SK-N-SH (cell line): ENCODE measurements around the gene PIEZO2. TPM values are rescaled to one million over a fixed set of nuclear protein-coding genes. Genes with fewer than 3 reads are reported as not detected.

ENCODE experiments used
- CTCF ChIA-PET: fragments of 300-600, 350-600 bp; formaldehyde crosslinking; extraction: SDS; loops from one replicate; lab custom pipeline; 2021; lab: Yijun Ruan, JAX
- POLR2A ChIA-PET: fragments of 350-600 bp; sonication (Branson Sonifier 250); formaldehyde crosslinking; extraction: SDS; loops from one replicate; lab custom pipeline; 2020; ENCODE audit warnings: antibody characterized with exemption, inconsistent platforms; lab: Yijun Ruan, JAX
- DNase-seq: peaks from one replicate; pipeline ENCODE4 v3.0.0; 2012
- H2AFZ ChIP-seq: fragments of 200-600 bp; sonication (generic); 2 replicates; pipeline ENCODE4 v1.8.1; 2016; ENCODE audit warnings: antibody characterized with exemption, mild to moderate bottlenecking, low read depth
- H3F3A ChIP-seq: fragments of 200-600 bp; sonication (generic); replicated peaks from 2 replicates; pipeline ENCODE3; 2016; ENCODE audit warnings: antibody characterized with exemption, mild to moderate bottlenecking; ENCODE audit not compliant: insufficient read depth
- H3K27ac ChIP-seq, 2 experiments: fragments of 200-500 bp in 1 of 2; fragments of 200-600 bp in 1 of 2; sonication (Bioruptor generic) in 1 of 2; sonication (generic), shearing (Covaris generic) in 1 of 2; 2 replicates each; pipeline versions ENCODE4 v1.5.1 to v1.6.1; 2014 to 2016; ENCODE audit warnings: low read depth in 2 of 2, inconsistent platforms in 1 of 2, low read length in 1 of 2, mild to moderate bottlenecking in 1 of 2, mixed read lengths in 1 of 2
- H3K27me3 ChIP-seq: fragments of 200-600 bp; sonication (generic), shearing (Covaris generic); 2 replicates; pipeline ENCODE4 v1.6.1; 2016; ENCODE audit warnings: mixed run types; ENCODE audit not compliant: insufficient read depth
- H3K36me3 ChIP-seq, 2 experiments: fragments of 200-500 bp in 1 of 2; fragments of 200-600 bp in 1 of 2; sonication (Bioruptor generic) in 1 of 2; sonication (generic) in 1 of 2; replicated peaks in 1 of 2; 2 replicates each; pipeline versions ENCODE3 to v1.5.1; 2014 to 2016; ENCODE audit warnings: low read length in 1 of 2, mild to moderate bottlenecking in 1 of 2; ENCODE audit not compliant: insufficient read depth in 2 of 2, control insufficient read depth in 1 of 2
- H3K4me1 ChIP-seq, 2 experiments: fragments of 200-500 bp in 1 of 2; fragments of 200-600 bp in 1 of 2; sonication (Bioruptor generic) in 1 of 2; sonication (generic), shearing (Covaris generic) in 1 of 2; 2 replicates each; pipeline versions ENCODE4 v1.5.1 to v1.6.1; 2014 to 2016; ENCODE audit warnings: low read depth in 1 of 2, low read length in 1 of 2, mixed run types in 1 of 2; ENCODE audit not compliant: insufficient read depth in 2 of 2, control insufficient read depth in 1 of 2
- H3K4me2 ChIP-seq: fragments of 200-600 bp; sonication (generic), shearing (Covaris generic); 2 replicates; pipeline ENCODE4 v1.6.1; 2017; ENCODE audit warnings: mixed run types
- H3K4me3 ChIP-seq, 2 experiments: fragments of 200-500 bp in 1 of 2; fragments of 200-600 bp in 1 of 2; sonication (Bioruptor generic) in 1 of 2; sonication (generic), shearing (Covaris generic) in 1 of 2; 2 replicates each; pipeline versions ENCODE4 v1.5.1 to v1.8.1; 2014 to 2016; ENCODE audit warnings: low read depth in 2 of 2, inconsistent platforms in 1 of 2, low read length in 1 of 2, mild to moderate bottlenecking in 1 of 2, mixed read lengths in 1 of 2, moderate library complexity in 1 of 2
- H3K79me2 ChIP-seq: fragments of 200-600 bp; sonication (generic); 2 replicates; pipeline ENCODE4 v1.8.1; 2017; ENCODE audit warnings: mild to moderate bottlenecking; ENCODE audit not compliant: insufficient read depth
- H3K9ac ChIP-seq: fragments of 200-600 bp; sonication (generic); 2 replicates; pipeline ENCODE4 v1.6.1; 2017; ENCODE audit warnings: mixed run types
- H3K9me2 ChIP-seq: fragments of 200-600 bp; sonication (generic); 2 replicates; pipeline ENCODE4 v1.6.1; 2017; ENCODE audit warnings: mixed run types
- H3K9me3 ChIP-seq: fragments of 200-600 bp; sonication (generic); 2 replicates; pipeline ENCODE4 v1.6.1; 2017; ENCODE audit warnings: mixed run types, mild to moderate bottlenecking, moderate library complexity
- H4K20me1 ChIP-seq: fragments of 200-600 bp; sonication (generic); 2 replicates; pipeline ENCODE4 v1.6.1; 2017; ENCODE audit warnings: mild to moderate bottlenecking, mixed run types; ENCODE audit not compliant: insufficient read depth
- CTCF ChIP-seq: fragments of 200-600 bp; sonication (generic); IDR thresholded peaks from 2 replicates; pipeline ENCODE4 v1.6.1; 2017; ENCODE audit warnings: antibody characterized with exemption, mild to moderate bottlenecking, moderate library complexity
- ELF1 ChIP-seq: IDR thresholded peaks from 2 replicates; pipeline ENCODE4 v1.4.0; 2012
- EP300 ChIP-seq, 2 experiments: IDR thresholded peaks; 2 replicates each; pipeline versions ENCODE4 v1.4.0 to v1.6.1; 2012; ENCODE audit warnings: borderline replicate concordance in 1 of 2, low read depth in 1 of 2, low read length in 1 of 2
- FOSL2 ChIP-seq: IDR thresholded peaks from 2 replicates; pipeline ENCODE4 v1.4.0; 2012; ENCODE audit warnings: low read depth, mild to moderate bottlenecking, moderate library complexity, borderline replicate concordance
- GATA2 ChIP-seq: sonication (generic); formaldehyde crosslinking; IDR thresholded peaks from 2 replicates; pipeline ENCODE4 v1.5.0; 2020; ENCODE audit warnings: mild to moderate bottlenecking, missing genetic modification reagents
- MAX ChIP-seq: IDR thresholded peaks from 2 replicates; pipeline ENCODE4 v1.4.0; 2012; ENCODE audit warnings: low read depth
- MXI1 ChIP-seq: IDR thresholded peaks from 2 replicates; pipeline ENCODE4 v1.6.1; 2012; ENCODE audit warnings: mild to moderate bottlenecking, low read depth, low read length, improper control_type of control experiment
- PBX3 ChIP-seq: IDR thresholded peaks from 2 replicates; pipeline ENCODE4; 2012
- POLR2AphosphoS5 ChIP-seq: IDR thresholded peaks from 2 replicates; pipeline ENCODE4 v1.6.1; 2012; ENCODE audit warnings: low read depth, low read length
- RAD21 ChIP-seq: IDR thresholded peaks from 2 replicates; pipeline ENCODE4 v1.6.1; 2012; ENCODE audit warnings: mild to moderate bottlenecking, low read length
- RCOR1 ChIP-seq: fragments of 150-350 bp; IDR thresholded peaks from 2 replicates; pipeline ENCODE4 v1.6.1; 2017; ENCODE audit warnings: antibody characterized with exemption, low read length
- RXRA ChIP-seq: IDR thresholded peaks from 2 replicates; pipeline ENCODE4 v1.4.0; 2012; ENCODE audit warnings: low read depth, mild to moderate bottlenecking, borderline replicate concordance
- SIN3A ChIP-seq: IDR thresholded peaks from 2 replicates; pipeline ENCODE4 v1.6.1; 2012; ENCODE audit warnings: low read depth, mild to moderate bottlenecking, low read length, moderate library complexity, borderline replicate concordance
- SMC3 ChIP-seq: IDR thresholded peaks from 2 replicates; pipeline ENCODE4 v1.6.1; 2012; ENCODE audit warnings: low read depth, low read length, improper control_type of control experiment
- TEAD4 ChIP-seq: IDR thresholded peaks from 2 replicates; pipeline ENCODE4 v1.4.0; 2012; ENCODE audit warnings: mild to moderate bottlenecking, borderline replicate concordance; ENCODE audit not compliant: insufficient read depth
- USF2 ChIP-seq: fragments of 150-350 bp; IDR thresholded peaks from 2 replicates; pipeline ENCODE4 v1.6.1; 2017; ENCODE audit warnings: antibody characterized with exemption, low read length, low read depth, borderline replicate concordance
- YY1 ChIP-seq: IDR thresholded peaks from 2 replicates; pipeline ENCODE4 v1.4.0; 2012; ENCODE audit warnings: low read depth, mild to moderate bottlenecking
- ZBTB33 ChIP-seq: IDR thresholded peaks from 2 replicates; pipeline ENCODE4 v1.4.0; 2012; ENCODE audit warnings: low read depth, borderline replicate concordance
- WGBS: methylation state at CpG from one replicate; pipeline ENCODE4 v1.1.6; 2017; ENCODE audit warnings: low lambda C conversion rate; 5-methylcytosine and 5-hydroxymethylcytosine counted together
- polyA plus RNA-seq, 3 experiments: library from polyadenylated mRNA; depleted of rRNA; stranded (reverse); fragments of >200 nt; gene quantifications; 2 replicates each; pipeline ENCODE4 v1.2.3, GENCODE V29; 2012

Gene PIEZO2
- polyA plus RNA-seq, 1 of the 3 experiments (the other 2 are of a cell fraction), result not detected

- Histone ChIP-seq H3K79me2 (no peaks in the 10 kb centered on the region), H3K9me2 (no peaks in the 10 kb centered on the region), H3K36me3 (no peaks in the 10 kb centered on the region), H3K4me3 (no peak overlapping the region), H3K27ac (no peak overlapping the region), H2AFZ (no peak overlapping the region), H3K9ac (no peak overlapping the region), H3K9me3 (no peaks in the 10 kb centered on the region), H3K4me2 (no peak overlapping the region), H4K20me1 (no peaks in the 10 kb centered on the region), H3K4me1 (no peaks in the 10 kb centered on the region), H3K27me3 (peaks cover 14% of the 10 kb centered on the region), H3F3A (no peaks in the 10 kb centered on the region)
- TF ChIP-seq RAD21 (no peak), PBX3 (no peak), TEAD4 (no peak), SMC3 (no peak), FOSL2 (no peak)
- no peak for DNase-seq
- WGBS, result 19% methylated on average over 5 of the region's 5 CpGs
- POLR2A ChIA-PET, result no interaction called here
- CTCF ChIA-PET, result interaction anchor here (1.4 kb wide), 1 partner anchor 20 kb away, joined by 3 read pairs; no protein-coding TSS in a partner anchor
Measured at GRCh38 chr18:10768221-10768620, 381.1 kb downstream of the PIEZO2 start.

- CTCF ChIA-PET, result interaction anchor here (1.4 kb wide), 1 partner anchor 20 kb away, joined by 3 read pairs; no protein-coding TSS in a partner anchor
- peaks cover 18% of the 10 kb centered on the region for H3K27me3 ChIP-seq
- no peak overlapping the region for H2AFZ ChIP-seq
- no peak for TF ChIP-seq ZBTB33
- TF ChIP-seq EP300 (IDR thresholded peaks at IDR 0.05; ENCODE audit: borderline replicate concordance in 1 of 2, low read depth in 1 of 2, low read length in 1 of 2), result no peak
- no peak for TF ChIP-seq YY1
- TF ChIP-seq POLR2AphosphoS5, result no peak
- TF ChIP-seq USF2, result no peak
- TF ChIP-seq MAX, result no peak
- no peak for TF ChIP-seq GATA2 (CRISPR knock-in tag)
- TF ChIP-seq RXRA, result no peak
- no peak for TF ChIP-seq CTCF
- TF ChIP-seq MXI1, result no peak
- no peak for TF ChIP-seq SIN3A
- no peak for TF ChIP-seq ELF1
- TF ChIP-seq RCOR1, result no peak
- TF ChIP-seq TEAD4, result no peak
- TF ChIP-seq PBX3, result no peak
Measured at GRCh38 chr18:10767658-10768057, 381.7 kb downstream of the PIEZO2 start.

More at GRCh38 chr18:10767658-10768057, 381.7 kb downstream of the PIEZO2 start:
- 0% methylated on average over 3 of the region's 5 CpGs for WGBS
- H3K36me3 ChIP-seq, result no peaks in the 10 kb centered on the region
- H3F3A ChIP-seq, result no peaks in the 10 kb centered on the region
- no peak overlapping the region for H3K4me3 ChIP-seq
- no peaks in the 10 kb centered on the region for H3K9me3 ChIP-seq
- H3K27ac ChIP-seq, result no peak overlapping the region
- no peak for DNase-seq
- H3K9me2 ChIP-seq, result no peaks in the 10 kb centered on the region
- H3K4me2 ChIP-seq, result no peak overlapping the region
- POLR2A ChIA-PET, result no interaction called here
- no peak overlapping the region for H3K9ac ChIP-seq
- no peaks in the 10 kb centered on the region for H4K20me1 ChIP-seq
- H3K79me2 ChIP-seq, result no peaks in the 10 kb centered on the region
- H3K4me1 ChIP-seq, result no peaks in the 10 kb centered on the region
